HG03469 (cell line): ENCODE measurements around the gene C4orf50.

Experiments used
- ATAC-seq: cut with Tn5 transposase; IDR thresholded peaks from one replicate; pipeline ENCODE4 v1.9.1; 2021; ENCODE audit warnings: mild to moderate bottlenecking, moderate library complexity, moderate number of reproducible peaks; ENCODE audit not compliant: unreplicated experiment

C4orf50 gene

DNA sequence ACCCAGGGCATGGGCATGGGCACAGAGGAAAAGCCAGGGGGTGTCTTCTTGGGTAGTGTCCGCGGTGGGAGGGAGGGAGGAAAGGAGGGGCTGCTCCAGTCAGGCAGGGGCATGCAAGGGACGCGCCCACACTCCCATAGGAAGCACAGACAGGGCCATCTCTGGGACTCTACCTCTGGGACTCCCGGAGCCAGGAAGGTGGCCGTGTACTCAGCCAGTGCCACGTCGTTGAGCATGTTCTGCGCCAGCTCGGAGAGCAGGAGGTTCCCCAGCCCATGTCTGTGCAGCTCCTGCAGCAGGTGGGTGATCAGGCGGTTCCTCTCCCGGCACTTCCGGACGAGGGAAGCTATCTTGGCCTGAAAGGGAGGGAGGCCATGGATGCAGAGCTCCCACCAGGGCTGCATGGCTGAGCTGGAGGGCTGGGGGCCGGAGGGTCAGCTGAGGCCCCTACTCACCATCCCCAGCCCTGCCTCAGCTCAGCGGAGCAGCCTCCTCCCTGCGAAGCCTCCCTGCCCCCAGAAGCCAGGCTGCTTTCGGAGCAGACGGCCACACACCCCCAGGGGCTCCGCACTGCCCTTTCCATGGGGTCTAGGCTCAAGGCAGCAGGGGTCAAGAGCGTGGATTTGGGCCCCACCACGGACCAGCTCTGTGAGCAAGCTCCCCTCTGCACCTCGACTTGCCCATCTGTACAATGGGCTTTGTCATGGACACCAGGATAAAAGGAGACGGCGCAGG is 44.6 kb downstream of the C4orf50 start:
- ATAC-seq = no peak

DNA sequence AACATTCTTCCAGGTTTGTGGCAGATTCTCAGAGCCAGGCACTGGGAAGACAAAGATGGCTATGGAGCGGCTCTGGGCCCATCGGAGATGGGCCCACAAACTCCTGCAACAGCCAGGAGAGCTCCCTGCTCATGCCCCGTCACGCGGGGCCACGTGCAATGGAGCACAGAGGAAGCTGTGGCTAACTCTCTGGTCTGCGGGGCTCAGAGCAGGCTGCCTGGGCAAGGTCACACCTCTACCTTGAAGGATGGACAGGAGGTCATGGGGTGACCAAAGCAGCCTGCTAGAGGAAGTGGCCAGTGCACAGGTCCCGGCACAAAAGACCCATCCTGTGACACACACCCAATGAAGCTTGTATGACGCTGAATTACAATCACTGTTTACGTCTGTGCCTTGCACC is 45.2 kb downstream of the C4orf50 start:
- ATAC-seq = no peak

DNA sequence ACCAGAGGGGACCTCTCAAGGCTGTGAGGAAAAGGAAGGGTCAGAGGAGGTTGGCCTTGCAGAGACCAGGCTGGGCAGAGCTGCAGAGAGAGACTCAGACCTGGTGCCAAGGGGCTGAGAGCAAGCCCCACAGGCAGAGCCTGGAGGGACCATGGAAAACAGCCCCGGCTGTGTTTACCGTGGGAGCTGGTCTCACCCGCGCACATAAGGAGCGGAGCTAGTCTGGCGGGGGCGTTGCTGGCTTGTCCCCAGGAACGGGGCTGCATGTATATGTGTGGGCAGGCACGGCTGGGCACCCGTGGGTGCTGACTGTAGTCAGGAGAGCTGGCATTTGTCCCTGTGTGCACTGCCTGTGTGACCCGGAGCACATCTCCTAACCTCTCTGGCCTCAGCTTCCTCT is 45.7 kb downstream of the C4orf50 start:
- no peak for ATAC-seq

DNA sequence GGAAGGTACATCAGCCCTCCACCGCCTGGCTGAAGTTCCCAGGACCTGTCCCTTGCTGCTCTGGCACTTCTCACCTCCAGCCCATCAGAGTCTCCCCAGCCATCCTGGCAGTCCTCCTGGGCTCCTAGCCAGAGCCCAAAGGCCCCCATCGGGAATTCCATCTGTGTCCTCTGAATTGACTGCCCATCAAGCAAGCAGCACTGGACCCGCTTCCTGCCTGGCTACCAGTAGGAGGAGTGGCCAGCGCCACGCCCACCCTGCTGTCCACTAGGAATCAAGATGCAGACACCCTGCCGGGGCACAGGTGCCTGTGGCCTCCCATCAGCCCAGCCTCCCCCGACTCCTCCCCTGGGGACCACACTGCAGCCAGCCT is 47.2 kb downstream of the C4orf50 start:
- no peak for ATAC-seq

DNA sequence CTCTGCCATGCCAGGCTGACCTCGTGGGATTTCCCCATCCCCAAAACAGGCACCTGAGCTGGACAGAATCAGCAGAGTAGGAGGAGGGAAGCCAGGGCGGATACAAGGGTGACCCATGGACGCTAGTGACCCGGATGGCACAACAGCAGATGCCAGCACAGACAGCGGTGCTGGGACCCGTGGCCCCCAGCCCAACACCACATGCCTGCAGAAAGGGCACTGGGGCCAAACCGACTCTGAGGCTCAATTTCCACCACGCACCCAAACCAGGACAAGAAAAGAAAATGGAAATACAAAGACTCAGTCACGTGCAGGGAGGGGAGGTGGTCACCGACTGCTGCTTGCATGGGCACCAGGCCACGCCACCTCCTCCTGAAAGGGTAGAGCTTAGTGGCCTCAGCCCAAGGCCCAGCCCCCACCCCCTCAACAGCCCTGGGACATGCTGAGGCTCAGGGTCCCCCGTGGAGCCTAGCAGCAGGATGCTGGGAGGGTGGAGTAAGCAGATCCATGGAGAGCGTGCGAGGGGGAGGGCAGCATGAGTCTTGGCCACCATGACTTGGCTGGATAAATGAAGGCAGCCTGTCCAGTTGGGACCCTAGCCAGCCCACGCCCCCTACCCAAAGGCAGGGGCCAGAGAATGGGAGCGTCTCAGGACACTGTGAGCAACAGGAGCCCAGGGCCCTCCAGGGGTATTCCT is 47.7 kb downstream of the C4orf50 start:
- ATAC-seq = no peak

DNA sequence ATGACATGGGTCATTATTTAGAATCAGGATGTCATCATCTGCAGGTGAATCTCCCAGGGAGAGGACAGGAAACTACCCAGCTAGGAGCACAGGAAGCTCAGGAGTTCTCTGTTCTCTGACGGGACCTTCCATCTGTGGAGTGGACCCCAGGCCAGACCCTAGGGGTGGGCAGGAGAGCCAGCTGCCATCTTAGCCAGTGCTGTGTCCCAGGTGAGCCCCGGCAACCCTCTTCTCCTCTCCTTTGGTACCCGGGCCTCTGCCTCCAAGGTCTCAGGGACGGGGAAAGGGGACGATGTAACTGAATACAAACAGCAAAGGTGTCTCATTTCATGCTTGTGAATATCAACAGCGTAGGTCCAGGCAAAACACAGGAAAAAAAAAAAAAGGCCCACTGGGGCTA is 48.5 kb downstream of the C4orf50 start:
- ATAC-seq = no peak

DNA sequence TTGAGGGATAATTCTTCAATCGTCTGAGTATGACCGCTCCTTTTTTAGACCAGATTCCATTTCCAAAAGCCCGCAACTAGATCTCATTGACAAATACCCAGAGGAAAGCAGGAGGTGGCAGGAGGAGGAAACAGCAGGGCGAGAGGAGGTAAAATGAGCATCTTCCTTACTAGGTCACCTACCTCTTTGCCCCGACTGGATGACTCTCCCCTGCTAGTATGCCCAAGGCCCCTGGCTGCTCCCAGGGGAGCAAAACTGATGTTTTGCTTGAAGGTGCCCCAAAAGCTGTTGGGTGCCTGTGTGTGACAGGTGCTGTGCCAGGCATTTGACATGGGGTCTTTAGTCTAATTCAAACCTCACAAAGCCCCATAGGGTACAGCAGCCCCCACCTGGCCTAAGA is 48.9 kb downstream of the C4orf50 start:
- ATAC-seq = no peak

DNA sequence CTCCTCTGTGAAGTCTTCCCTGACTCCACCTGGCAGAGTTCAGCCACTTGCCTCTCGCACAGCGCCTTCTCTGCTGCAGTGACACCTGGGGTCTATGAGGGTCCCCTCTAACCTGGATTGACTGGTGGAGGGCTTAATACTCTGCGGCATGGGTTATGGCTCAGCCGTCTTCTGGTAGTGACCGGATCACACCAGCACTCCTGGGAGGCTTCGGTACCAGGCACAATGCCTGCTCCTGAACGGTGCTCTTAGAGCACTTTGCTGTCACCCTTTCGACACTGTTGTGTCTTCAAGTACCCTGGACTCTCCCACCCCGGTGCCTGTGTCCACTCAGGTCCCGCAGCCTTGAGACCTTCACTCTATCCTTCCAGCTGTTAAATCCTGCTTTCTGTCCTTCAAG is 50.0 kb downstream of the C4orf50 start:
- no peak for ATAC-seq

DNA sequence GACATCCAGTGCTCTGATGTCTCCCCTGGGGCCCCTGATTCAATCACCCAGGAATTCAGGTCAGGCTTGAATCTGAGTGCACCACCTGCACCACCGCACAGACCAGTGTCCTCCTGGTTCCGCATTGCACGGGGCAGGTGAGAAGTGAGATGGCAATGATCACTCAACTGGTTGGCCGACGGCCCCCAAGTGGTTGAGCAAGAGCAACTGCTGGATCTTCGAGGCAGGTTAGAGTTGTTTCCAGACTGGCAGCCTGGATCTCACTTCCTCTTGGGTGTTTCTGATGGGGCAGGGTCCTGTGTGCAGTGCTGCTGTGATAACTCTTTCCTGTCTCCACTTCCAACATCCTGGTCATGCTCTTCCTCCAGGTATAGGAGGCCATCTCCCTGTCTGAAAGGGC is 50.4 kb downstream of the C4orf50 start:
- no peak for ATAC-seq

DNA sequence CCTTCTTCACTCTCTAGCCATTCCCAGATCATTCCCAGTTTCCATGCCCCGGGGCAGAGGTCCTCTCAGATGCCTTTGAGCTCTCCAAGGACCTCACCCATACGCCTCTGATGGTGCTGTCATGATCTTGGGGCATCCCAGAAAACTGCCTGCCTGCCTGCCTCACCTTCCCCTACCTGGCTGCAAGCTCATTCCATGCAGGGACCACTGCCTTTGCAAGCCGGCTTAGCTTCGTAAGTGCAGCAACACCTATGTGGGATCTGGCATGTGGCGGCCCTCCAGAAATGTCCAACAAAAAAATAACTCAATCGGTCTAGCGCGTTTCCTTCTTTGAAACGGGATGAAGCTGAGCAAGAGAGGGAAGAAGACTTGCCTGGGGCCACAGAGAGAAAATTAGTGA is 53.0 kb downstream of the C4orf50 start:
- ATAC-seq = no peak

DNA sequence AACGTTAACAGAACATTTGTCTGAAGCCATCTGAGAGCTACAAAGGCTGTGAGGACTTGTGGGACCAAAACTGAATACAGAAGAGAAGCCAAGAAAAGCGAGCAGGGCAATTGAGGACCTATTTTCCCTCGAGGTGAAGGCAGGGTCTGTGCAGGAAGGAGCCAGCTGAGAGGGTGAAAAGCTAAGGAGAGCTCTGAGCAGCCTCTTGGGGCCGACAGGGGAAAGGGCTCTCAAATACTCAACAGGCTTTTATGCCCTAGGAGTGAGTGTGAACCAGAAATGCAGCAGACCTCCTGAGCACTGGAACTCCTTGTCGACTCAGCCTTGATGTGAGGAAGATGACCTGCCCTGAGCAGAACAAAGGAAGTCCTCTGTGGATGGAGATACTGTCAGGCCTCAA is 54.2 kb downstream of the C4orf50 start:
- no peak for ATAC-seq

DNA sequence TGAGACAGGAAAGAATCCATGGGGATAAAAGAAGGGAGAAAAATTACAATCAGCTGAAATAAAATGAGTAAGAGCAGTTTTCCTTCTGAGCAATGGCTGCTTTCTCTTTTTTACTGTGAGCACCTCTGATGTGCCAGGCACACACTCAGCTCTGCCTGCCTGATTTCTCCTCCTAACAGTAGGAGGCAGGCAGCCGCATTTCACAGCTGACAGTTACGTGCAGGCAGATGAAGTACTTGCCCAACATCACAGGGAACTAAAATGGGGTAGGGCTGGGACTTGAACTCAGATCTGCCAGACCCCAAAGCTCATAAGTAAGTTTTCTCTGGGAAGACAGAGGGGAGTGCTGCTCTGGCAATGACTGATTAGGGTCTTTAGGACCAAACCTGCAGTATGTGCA is 54.6 kb downstream of the C4orf50 start:
- no peak for ATAC-seq

DNA sequence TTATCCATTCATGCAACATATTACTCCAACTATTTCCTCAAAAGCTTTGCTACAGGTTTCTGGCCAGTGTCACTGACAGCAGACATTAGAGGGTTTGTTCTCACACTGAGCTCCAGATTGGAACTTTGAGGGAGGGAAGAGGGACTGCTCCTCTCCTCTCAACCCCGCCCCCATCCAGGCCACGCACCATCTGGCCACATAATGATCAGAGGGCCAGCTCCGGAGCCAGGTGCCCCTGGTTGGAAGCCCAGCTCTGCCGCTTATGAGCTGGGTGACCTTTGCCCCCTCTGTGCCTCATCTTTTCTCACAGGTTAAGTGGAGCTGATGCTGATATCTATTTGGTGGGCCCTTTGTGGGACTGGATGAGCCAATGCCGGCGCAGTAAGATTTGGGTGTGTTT is 55.8 kb downstream of the C4orf50 start:
- no peak for ATAC-seq

DNA sequence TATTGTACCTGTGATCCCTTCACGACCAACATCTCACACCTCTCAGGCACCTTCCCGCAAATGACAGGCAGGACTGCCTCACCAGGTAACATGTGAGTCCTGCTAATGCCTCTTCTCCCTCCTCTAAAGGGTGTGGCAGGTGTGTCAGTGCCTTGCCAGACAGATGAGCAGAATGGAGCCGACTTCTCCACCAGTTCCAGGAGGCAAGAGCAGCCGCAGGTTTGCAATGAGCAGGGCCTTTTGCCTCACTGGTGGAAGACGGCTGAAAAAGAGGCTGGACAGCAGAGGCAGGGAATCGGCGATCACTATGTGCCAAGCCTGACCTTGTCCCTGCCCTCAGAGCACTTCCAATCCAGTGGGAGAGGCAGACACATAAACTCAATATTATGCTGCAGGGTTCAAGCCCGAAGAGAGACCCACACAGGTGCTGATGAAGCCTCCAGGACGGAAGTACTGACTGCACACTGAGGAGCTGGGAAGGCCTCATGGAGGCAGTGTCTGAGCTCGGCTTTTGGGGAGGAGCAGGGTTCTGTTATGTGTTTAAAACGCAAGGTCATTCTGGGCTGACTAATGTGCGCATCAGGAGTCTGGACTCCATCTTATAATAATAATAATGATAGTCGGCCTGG is 57.9 kb downstream of the C4orf50 start:
- ATAC-seq = no peak

DNA sequence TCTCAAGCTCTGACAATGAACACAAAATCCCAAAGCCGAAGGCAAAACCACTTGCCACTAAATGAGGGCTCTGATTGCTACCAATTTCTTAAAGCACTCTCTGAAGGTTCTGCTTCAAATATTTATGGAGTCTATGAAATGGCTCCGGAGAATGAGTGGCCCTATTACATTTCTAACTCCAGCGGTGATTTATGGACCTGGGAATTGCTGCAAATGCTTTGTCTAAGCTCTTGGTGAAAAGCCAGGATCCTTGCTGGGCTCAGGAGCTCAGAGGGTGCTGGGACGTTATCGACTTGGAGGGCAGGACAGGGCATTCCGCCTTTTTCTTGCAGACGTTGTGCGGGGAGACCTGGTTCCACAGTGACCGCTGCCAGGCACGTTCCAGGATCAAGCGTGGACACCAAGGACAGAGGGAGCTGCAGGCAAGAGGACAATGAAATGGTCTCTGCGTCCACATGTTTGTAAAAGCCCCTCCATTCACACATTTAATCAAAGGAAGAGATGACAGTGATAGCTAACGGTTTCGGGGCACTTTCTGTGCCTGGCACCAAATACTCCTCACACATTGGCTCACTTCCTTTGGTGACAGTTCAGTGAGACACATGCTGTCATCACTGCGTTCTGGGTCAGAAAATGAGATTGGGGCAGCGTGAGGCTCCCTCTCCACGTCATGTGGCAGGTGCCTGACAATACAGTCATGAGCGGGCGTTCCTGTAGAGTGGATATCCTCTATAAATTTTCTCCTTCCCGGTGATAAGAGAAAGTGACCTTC is 58.8 kb downstream of the C4orf50 start:
- no peak for ATAC-seq

DNA sequence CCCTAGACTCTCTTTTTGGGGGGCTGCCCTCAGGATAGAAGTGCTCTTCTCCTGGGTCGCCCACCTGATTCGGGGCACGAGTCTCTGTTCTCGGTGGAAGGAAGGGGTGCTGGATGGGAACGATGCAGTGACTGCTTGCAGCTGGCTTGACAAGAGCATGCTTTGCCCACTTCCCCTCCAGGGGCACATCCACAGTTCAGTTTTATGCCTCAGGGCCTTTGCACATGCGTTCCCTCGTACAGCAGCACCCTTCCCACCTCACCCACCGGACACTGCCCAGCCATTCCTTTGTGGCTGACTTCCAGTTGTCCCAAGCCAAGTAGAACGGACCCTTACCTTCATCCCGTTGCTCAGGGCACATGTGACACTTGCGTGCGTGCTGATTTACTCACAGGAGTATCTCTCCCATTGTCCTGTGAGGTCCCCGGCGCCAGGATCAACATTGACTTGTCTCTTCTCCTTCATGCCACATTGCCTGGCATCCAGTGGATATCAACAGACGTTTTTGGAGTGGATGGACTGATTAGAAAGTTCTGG is 60.0 kb downstream of the C4orf50 start:
- ATAC-seq = no peak

DNA sequence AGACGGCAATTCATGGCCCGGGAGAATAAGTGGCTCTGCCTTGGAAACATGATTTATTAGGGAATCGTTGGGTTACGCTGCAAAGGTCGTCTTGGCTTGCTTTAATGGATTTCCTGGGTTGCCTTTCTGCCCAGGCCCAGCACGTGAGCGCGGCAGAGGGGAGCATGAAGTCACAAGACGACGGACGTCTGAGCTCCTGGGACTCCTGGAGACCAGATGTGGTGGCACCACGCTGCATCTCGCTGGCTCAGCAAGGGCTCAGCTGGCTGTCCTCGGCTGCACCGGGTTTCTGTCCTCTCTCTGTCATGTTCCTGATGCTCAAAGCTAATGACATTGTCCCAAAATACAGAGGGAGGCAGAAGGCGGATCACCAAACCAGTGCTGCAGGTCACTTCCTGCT is 61.2 kb downstream of the C4orf50 start:
- ATAC-seq = no peak

DNA sequence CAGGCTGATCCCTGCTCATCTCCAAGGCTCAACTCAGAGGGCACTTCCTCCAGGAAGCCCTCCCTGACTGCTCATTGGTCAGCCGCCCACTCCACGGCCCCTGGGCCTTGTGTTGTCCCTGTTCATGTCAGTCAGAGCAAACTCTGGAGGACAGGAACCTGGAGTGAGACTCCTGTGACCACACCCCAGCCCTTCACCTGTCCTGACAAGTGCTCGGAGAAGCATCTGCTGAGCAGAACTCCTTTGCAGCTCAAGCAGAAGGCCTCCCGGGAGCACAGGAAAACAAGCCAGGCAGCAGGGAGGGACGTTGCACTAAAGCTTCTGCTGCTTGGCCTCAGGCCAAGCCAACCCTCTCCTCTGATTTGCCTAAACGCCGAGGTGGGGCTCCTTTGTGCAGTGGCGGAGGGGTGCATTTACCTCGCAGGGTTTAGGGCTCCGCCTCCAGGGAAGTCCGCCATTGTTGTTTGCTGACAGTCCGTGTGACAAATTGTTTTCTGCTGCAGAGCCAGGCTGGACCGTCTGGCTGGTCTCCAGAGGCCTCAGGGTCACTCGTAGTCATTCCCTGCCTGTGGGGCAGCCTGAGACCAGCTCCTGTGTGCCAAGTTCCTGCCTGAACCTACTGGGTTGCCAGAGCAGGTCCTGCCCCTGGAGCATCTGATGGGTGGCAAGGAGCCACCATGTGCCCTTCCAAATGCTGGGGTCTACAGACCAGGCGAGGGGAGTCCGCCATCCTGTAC is 61.8 kb downstream of the C4orf50 start:
- no peak for ATAC-seq

DNA sequence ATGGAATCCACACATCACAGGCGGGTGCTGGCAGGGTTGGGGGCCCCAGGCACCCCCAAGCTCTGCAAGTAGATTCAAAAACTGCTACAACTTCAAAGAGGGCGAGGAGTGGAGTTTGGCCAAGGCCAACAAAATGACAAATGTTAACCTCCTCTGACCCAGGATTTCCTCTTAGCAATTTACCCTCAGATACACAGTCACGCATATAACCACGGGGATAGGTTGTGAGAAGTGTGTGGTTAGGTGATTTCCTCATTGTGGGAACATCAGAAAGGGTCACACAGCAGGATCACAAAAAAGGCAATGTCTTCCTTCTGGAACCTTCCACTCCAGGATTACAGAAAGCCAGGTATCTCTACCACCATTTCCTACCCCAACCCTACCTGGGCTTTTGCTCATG is 62.4 kb downstream of the C4orf50 start:
- no peak for ATAC-seq

DNA sequence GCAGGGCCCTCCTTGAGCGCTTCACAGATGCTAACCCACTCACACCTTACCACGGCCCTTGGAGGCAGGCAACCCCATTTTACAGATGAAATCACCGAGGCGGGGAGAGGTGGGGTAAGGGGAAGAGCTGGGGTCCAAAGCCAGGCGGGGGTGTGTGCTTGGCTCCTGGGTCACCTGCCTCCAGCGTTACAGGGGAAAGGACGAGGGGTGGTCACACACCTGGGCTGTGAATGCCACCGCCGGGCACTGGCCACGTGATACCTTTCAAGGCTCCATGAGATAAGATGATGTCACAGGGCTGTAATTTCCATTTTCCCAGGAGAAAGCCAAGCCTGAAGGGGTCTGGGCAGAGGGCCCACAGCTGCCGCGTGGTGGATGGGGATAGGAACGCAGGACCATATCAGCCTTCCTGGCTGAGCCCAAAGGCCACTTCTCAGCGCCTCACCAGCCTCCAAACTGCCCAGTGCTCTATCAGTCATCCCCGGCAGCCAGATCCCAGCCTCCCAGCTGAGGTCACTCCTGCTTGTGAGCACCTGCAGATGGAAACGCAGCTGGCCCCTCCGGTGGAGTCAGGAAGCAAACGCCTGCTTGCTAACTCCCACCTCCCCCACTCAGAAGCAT is 62.9 kb downstream of the C4orf50 start:
- no peak for ATAC-seq
